Left ventricle myocardium inferior (tissue), 1 donor: ENCODE results near the gene HOXB5. TPM values are rescaled to one million over a fixed set of nuclear protein-coding genes. Genes with fewer than 3 reads are reported as not detected.
A peak's percentile ranks its signal among the peaks of the same experiment; 100 is the strongest.

Experiments used
- DNase-seq: peaks from one replicate; pipeline ENCODE4 v3.0.0-alpha.2; 2020
- H3K27ac ChIP-seq: fragments of 200-600 bp; replicated peaks from 2 replicates; pipeline ENCODE4 v1.8.0; 2021
- H3K27me3 ChIP-seq: fragments of 200-600 bp; 2 replicates; pipeline ENCODE4 v1.8.0; 2021; ENCODE audit warnings: low read depth
- H3K36me3 ChIP-seq: fragments of 200-600 bp; 2 replicates; pipeline ENCODE4 v1.8.0; 2021
- H3K4me1 ChIP-seq: fragments of 200-600 bp; 2 replicates; pipeline ENCODE4 v1.8.0; 2021
- H3K4me3 ChIP-seq: fragments of 200-600 bp; 2 replicates; pipeline ENCODE4 v1.8.0; 2021; ENCODE audit warnings: mild to moderate bottlenecking, moderate library complexity
- H3K9me3 ChIP-seq: fragments of 200-600 bp; replicated peaks from 2 replicates; pipeline ENCODE4 v1.8.0; 2021
- CTCF ChIP-seq: fragments of 200-600 bp; IDR thresholded peaks from 2 replicates; pipeline ENCODE4 v1.8.0; 2021; ENCODE audit warnings: antibody characterized with exemption, mild to moderate bottlenecking, borderline replicate concordance
- intact Hi-C: fragments of 100-400 bp; cut with micrococcal nuclease; formaldehyde crosslinking; loops from one replicate; pipeline ENCODE4 v1.11.0; 2022
- total RNA-seq: library from RNA; stranded (reverse); fragmentation: NEBNext Ultra II Directional; extraction: Animal tissue kit (Norgen Biotek cat#: 25700); gene quantifications from one replicate; pipeline ENCODE4 v1.2.1, GENCODE V29; 2021
- donor health status: DM: no; HTN: yes; CAD: no; lungs with severe emphysema.

HOXB5 gene
- total RNA-seq, 1 donor from 2014 or later = not detected

GRCh38 chr17:48549914-48550501, 43.6 kb downstream of the HOXB5 start:
- no peak overlapping the region for H3K4me3 ChIP-seq
- TF ChIP-seq CTCF = no peak
- H3K4me1 ChIP-seq = peaks cover 24% of the 10 kb centered on the region
- peaks cover 100% of the 10 kb centered on the region for H3K27me3 ChIP-seq
- H3K27ac ChIP-seq = no peak overlapping the region
- no peaks in the 10 kb centered on the region for H3K36me3 ChIP-seq
- intact Hi-C loops = no loop called here
- no peaks in the 10 kb centered on the region for H3K9me3 ChIP-seq
- no peak for DNase-seq

- no peak for TF ChIP-seq CTCF
- intact Hi-C loops = no loop called here
- Histone ChIP-seq H3K4me3 (no peak overlapping the region), H3K4me1 (peaks cover 24% of the 10 kb centered on the region), H3K27ac (no peak overlapping the region), H3K36me3 (no peaks in the 10 kb centered on the region), H3K9me3 (no peaks in the 10 kb centered on the region), H3K27me3 (peaks cover 100% of the 10 kb centered on the region)
- no peak for DNase-seq
These were observed 44.3 kb downstream of the HOXB5 start for GRCh38 chr17:48549281-48549630.

GRCh38 chr17:48548523-48549280, 44.9 kb downstream of the HOXB5 start:
- Histone ChIP-seq H3K4me1 (peaks cover 23% of the 10 kb centered on the region), H3K4me3 (peak overlapping the region; percentile 35)
- intact Hi-C loops = no loop called here

GRCh38 chr17:48547808-48548522, 45.6 kb downstream of the HOXB5 start:
- Histone ChIP-seq H3K36me3 (no peaks in the 10 kb centered on the region), H3K27me3 (peaks cover 100% of the 10 kb centered on the region), H3K4me1 (peaks cover 30% of the 10 kb centered on the region), H3K4me3 (peak overlapping the region; percentile 35), H3K9me3 (no peaks in the 10 kb centered on the region), H3K27ac (peak overlapping the region; percentile 90)
- intact Hi-C loops = no loop called here
- DNase-seq = no peak
- no peak for TF ChIP-seq CTCF

More at GRCh38 chr17:48548523-48549280, 44.9 kb downstream of the HOXB5 start:
- no peaks in the 10 kb centered on the region for H3K9me3 ChIP-seq
- H3K27ac ChIP-seq = peak overlapping the region; percentile 90
- no peak for DNase-seq
- no peak for TF ChIP-seq CTCF
- peaks cover 100% of the 10 kb centered on the region for H3K27me3 ChIP-seq
- no peaks in the 10 kb centered on the region for H3K36me3 ChIP-seq

- Histone ChIP-seq H3K27me3 (peaks cover 100% of the 10 kb centered on the region), H3K4me1 (peaks cover 33% of the 10 kb centered on the region), H3K36me3 (no peaks in the 10 kb centered on the region), H3K27ac (peak overlapping the region; percentile 90), H3K9me3 (no peaks in the 10 kb centered on the region), H3K4me3 (peak overlapping the region; percentile 35)
- intact Hi-C loops = no loop called here
- no peak for DNase-seq
- TF ChIP-seq CTCF = no peak
These were observed 46.4 kb downstream of the HOXB5 start for GRCh38 chr17:48546924-48547807.
